Measurements from ENCODE around the gene TSTD1.
"Not testable (repeated sequence)": the region's sequence is repeated elsewhere in the genome, so short reads cannot be mapped to it uniquely, and the experiment has no call there.

The TSTD1 gene

GRCh38 chr1:161068306-161069234 is 29.8 kb upstream of the TSTD1 start:
- FAIRE-seq: no peak

GRCh38 chr1:161066694-161067093 is 27.9 kb upstream of the TSTD1 start:
- FAIRE-seq: no peak

GRCh38 chr1:161065681-161066080 is 26.9 kb upstream of the TSTD1 start:
- not testable (repeated sequence) for FAIRE-seq

- not testable (repeated sequence) for FAIRE-seq
These were observed 25.2 kb upstream of the TSTD1 start for GRCh38 chr1:161063936-161064335.

GRCh38 chr1:161061419-161061818 is 22.7 kb upstream of the TSTD1 start:
- FAIRE-seq: no peak

- FAIRE-seq: no peak
These were observed 20.5 kb upstream of the TSTD1 start for GRCh38 chr1:161059293-161059692.

- no peak for FAIRE-seq
These were observed 16.0 kb upstream of the TSTD1 start for GRCh38 chr1:161054805-161055204.

- FAIRE-seq: no peak
These were observed 15.5 kb upstream of the TSTD1 start for GRCh38 chr1:161054232-161054631.

- FAIRE-seq: no peak
These were observed 14.1 kb upstream of the TSTD1 start for GRCh38 chr1:161052899-161053298.

- FAIRE-seq: no peak
These were observed 12.5 kb upstream of the TSTD1 start for GRCh38 chr1:161051219-161051618.

GRCh38 chr1:161048949-161049722 is 10.4 kb upstream of the TSTD1 start:
- FAIRE-seq: no peak

- FAIRE-seq: no peak
These were observed 9.0 kb upstream of the TSTD1 start for GRCh38 chr1:161047436-161048420.

GRCh38 chr1:161046605-161047228 is 8.0 kb upstream of the TSTD1 start:
- FAIRE-seq: no peak

GRCh38 chr1:161045736-161046604 is 7.2 kb upstream of the TSTD1 start, which contains the start of gene USF1:
USF1 (minus strand) TSS chr1:161045977; CDS start chr1:161043275, 2,702 bp downstream.
- FAIRE-seq: peak; percentile 86

GRCh38 chr1:161044908-161045735 is 6.4 kb upstream of the TSTD1 start:
- no peak for FAIRE-seq

- no peak for FAIRE-seq
These were observed 5.8 kb upstream of the TSTD1 start for GRCh38 chr1:161044535-161044907.

- no peak for FAIRE-seq
These were observed 782 bp upstream of the TSTD1 start for GRCh38 chr1:161039546-161039945.

GRCh38 chr1:161039154-161039545 is 386 bp upstream of the TSTD1 start:
- no peak for FAIRE-seq

- FAIRE-seq: no peak
These were observed 872 bp downstream of the TSTD1 start for GRCh38 chr1:161037661-161038522.
